HG03575 (cell line): ENCODE data around the gene ERCC2.

Source experiments
- ATAC-seq: cut with Tn5 transposase; IDR thresholded peaks from one replicate; pipeline ENCODE4 v1.9.1; 2021; ENCODE audit not compliant: unreplicated experiment, insufficient number of reproducible peaks, low FRiP score; ENCODE audit errors: extremely low read depth

ERCC2 gene

GRCh38 chr19:45358213-45358792, 12.1 kb downstream of the ERCC2 start:
- no peak for ATAC-seq

GRCh38 chr19:45357445-45357783, 13.0 kb downstream of the ERCC2 start:
- ATAC-seq: no peak

- ATAC-seq: no peak
Observed at GRCh38 chr19:45356760-45357444, 13.5 kb downstream of the ERCC2 start.

DNA sequence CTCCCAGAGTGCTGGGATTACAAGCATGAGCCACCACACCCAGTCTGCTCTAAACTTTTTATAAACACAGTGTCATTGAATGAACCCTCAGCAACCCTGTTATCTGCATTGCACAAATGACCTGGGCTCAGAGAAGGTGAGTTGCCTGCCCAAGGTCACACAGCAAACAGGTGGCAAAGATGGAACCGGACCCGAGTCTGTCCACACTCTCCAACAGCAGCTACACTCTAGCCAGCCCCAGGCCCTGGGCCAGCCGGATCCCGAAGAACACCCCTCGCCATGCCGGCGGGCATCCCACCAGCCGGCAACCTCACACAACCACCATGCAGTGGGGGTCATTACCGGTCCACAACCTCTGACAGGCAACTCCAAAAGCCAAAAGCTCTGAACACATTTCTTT, 14.5 kb downstream of the ERCC2 start:
- ATAC-seq: no peak

GRCh38 chr19:45355402-45355801, 15.0 kb downstream of the ERCC2 start:
- ATAC-seq: no peak

DNA sequence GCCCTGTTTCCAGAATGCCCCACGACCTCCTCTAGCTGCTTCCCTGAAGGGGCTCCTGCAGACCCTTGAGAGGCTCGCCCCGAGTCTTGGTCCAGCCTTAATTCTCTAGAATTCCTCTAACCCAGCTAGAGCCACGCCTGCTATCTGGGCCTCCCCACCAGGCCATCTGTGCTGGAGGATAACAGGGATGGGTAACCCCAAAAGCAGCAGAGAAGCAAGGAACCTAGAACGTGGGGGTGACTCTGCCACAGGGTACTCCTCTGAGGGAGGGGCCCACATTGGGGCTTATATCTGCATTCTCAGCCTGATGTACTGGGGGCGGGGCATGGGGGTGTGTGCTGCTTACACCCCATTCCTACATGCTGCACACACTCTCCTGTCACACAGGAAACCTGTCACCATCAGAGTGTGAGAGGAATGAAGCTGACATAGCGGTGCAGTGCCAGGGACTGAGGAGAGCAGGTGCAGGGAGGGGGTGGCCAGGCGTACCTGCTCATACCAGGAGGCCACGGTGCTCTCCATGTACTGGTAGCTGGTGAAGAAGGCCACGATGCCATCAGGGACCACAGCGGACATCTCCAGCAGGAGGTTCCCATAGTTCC, 16.0 kb downstream of the ERCC2 start:
- ATAC-seq: no peak

DNA sequence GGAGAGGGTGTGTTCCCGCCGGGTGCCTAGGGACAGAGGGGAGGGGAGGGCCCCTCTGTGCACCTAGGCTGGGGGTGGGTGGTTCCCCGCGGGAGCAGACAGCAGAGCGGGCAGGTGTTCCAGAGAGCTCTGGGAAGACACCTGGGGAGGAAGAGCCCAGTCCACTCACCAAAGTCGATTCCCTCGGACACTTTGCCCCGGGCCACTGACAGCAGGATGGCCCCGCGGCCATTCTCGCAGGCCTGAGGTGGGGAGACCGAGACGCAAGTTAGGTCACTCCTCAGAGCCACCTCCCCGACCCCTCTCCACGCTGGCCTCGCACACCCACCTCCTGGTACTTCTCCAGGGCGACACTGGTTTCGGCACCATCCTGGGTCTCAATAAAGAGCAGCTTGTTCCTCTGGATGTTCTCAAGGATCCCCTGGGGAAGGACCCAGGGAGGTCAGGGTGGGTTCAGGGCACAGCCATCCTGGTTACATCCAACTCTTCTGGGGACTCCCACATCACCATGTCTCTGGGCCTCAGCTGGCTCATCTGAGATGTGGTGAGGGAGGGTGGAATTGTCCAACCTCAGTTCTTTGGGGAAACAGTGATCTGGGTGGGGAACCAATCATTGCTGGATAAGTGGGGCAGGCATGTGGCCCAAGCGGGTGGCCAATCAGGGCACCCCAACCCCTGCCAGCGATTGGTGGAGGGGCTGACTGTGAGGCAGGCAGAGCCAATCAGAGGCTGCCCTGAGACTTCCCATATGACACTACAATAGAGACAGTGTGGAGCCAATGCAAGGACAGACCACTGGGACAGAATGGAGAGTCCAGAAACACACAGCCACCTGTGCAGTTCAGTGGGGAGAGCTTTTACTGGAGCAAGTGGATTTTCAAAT, 17.2 kb downstream of the ERCC2 start:
- ATAC-seq: no peak

DNA sequence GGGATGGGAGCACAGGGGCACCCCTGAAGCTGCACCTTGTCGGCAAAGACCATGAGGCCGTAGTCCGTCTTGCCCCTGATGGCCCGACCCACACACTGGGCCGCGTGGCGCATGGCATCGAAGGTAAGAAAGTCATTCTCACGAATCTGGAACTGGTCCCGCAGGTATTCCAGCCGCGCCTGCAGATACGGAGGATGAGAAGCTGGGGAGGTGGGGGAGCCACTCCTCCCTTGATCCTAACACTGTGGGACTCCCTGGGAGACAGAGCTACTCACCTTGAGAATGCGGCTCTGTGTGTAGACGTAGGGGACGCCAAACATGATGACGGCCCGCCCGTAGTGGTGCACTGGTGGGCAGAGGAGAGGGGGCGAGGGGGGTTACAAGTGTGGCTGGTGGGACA, 17.9 kb downstream of the ERCC2 start:
- no peak for ATAC-seq

DNA sequence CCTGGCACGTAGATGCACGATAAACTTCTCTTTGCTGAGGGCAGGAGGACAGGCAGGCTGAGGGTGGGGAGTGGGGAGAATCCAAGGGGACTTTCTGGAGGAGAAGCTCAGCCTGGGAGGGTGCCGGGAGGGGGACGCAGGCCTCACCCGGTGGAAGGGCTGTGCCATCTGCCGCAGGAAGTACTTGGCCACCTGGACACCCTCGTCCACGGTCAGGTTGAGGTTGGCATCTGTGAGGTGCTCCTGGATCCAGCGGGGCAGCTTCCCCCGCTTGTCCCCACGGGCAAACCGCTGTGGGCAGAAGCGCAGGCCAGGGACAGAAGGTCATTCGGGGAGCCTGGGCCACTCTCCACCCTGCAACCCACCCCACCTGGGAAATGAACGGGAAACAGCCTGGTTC, 18.3 kb downstream of the ERCC2 start:
- ATAC-seq: no peak

- ATAC-seq: no peak
Observed at GRCh38 chr19:45351401-45351952, 18.9 kb downstream of the ERCC2 start.

GRCh38 chr19:45350477-45351058, 19.8 kb downstream of the ERCC2 start:
- ATAC-seq: no peak

GRCh38 chr19:45349430-45349941, 20.9 kb downstream of the ERCC2 start:
- no peak for ATAC-seq

DNA sequence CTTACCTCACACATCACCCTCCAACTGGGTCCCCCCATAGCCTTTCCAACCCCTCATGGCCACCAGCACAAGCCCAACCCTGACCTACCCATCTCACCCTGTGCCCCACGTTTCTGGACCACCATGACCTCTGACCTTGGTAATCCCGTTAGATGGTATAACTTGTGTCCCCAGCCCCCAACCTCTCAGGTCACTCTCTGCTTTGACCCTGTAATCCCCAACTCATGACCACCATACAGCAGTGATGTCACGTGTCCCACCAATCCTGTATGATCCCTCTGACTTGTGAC, 21.3 kb downstream of the ERCC2 start:
- ATAC-seq: no peak

- no peak for ATAC-seq
Observed at GRCh38 chr19:45348367-45349125, 21.8 kb downstream of the ERCC2 start.

GRCh38 chr19:45347570-45348366, 22.6 kb downstream of the ERCC2 start:
- no peak for ATAC-seq

DNA sequence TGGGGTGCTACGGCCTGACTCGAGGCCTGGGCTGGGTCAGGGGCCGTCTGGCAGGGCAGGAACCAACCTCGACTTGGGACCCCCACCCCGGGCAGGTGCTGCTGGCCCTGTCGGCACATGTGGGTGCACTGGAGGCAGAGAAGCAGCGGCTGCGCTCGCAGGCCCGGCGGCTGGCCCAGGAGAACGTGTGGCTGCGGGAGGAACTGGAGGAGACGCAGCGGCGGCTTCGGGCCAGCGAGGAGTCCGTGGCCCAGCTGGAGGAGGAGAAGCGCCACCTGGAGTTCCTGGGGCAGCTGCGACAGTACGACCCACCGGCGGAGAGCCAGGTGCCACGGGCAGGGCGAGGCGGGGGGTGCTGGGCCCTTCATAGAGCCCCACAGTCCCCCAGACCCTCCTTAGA, 23.9 kb downstream of the ERCC2 start:
- no peak for ATAC-seq

GRCh38 chr19:45345506-45345860, 24.9 kb downstream of the ERCC2 start:
- no peak for ATAC-seq
